ENCODE measurements around the gene TMEM92. TPM values are rescaled to one million over a fixed set of nuclear protein-coding genes. Genes with fewer than 3 reads are reported as not detected.

TMEM92 gene
- total RNA-seq, 2 donors from 2014 or later, result 34.3 to 35.8 TPM

- no peaks in the 10 kb centered on the region for H3K4me1 ChIP-seq (ENCODE audit: control insufficient read depth, insufficient read depth, low read length)
- H3K4me3 ChIP-seq (ENCODE audit: low read length), result no peak overlapping the region
- WGBS, 2 experiments (ENCODE audit: insufficient coverage in 1 of 2, insufficient read length in 1 of 2), result 62 to 75% methylated on average over 1 to 2 of the region's 2 CpGs
- no peaks in the 10 kb centered on the region for H3K36me3 Mint-ChIP-seq (ENCODE audit: low read depth)
- no peaks in the 10 kb centered on the region for H3K27me3 ChIP-seq (ENCODE audit: control insufficient read depth, insufficient read depth, low read length, poor library complexity, severe bottlenecking)
- no peak overlapping the region for H3K27ac Mint-ChIP-seq
- H3K27ac ChIP-seq (ENCODE audit: low read depth, low read length), result no peak overlapping the region
- H3K9me3 ChIP-seq (ENCODE audit: control insufficient read depth, low read length), result peaks cover 33% of the 10 kb centered on the region
- H3K4me1 Mint-ChIP-seq, result no peaks in the 10 kb centered on the region
- H3K4me3 Mint-ChIP-seq, result no peak overlapping the region
- TF ChIP-seq CTCF (conservative IDR thresholded peaks at IDR 0.05), result no peak
- H3K9ac ChIP-seq (ENCODE audit: extremely low read depth, low read length, poor library complexity, severe bottlenecking), result no peak overlapping the region
- peaks cover 9% of the 10 kb centered on the region for H3K27me3 Mint-ChIP-seq (ENCODE audit: insufficient read depth)
- no peaks in the 10 kb centered on the region for H3K36me3 ChIP-seq (ENCODE audit: control insufficient read depth, insufficient read depth, low read length)
- DNase-seq, result no peak
- H3K9me3 Mint-ChIP-seq, result peaks cover 37% of the 10 kb centered on the region
Measured at GRCh38 chr17:50248255-50248654, 26.0 kb upstream of the TMEM92 start.

GRCh38 chr17:50252781-50253180 lies 21.5 kb upstream of the TMEM92 start:
- Histone ChIP-seq H3K9ac (ENCODE audit: extremely low read depth, low read length, poor library complexity, severe bottlenecking) (no peak overlapping the region), H3K4me3 (ENCODE audit: low read length) (no peak overlapping the region), H3K36me3 (ENCODE audit: control insufficient read depth, insufficient read depth, low read length) (no peaks in the 10 kb centered on the region), H3K9me3 (ENCODE audit: control insufficient read depth, low read length) (peaks cover 25% of the 10 kb centered on the region), H3K4me1 (ENCODE audit: control insufficient read depth, insufficient read depth, low read length) (no peaks in the 10 kb centered on the region), H3K27ac (ENCODE audit: low read depth, low read length) (no peak overlapping the region), H3K27me3 (ENCODE audit: control insufficient read depth, insufficient read depth, low read length, poor library complexity, severe bottlenecking) (no peaks in the 10 kb centered on the region)
- peak; percentile 6 for DNase-seq
- peaks cover 23% of the 10 kb centered on the region for H3K27me3 Mint-ChIP-seq (ENCODE audit: insufficient read depth)
- H3K4me3 Mint-ChIP-seq, result no peak overlapping the region
- H3K36me3 Mint-ChIP-seq (ENCODE audit: low read depth), result no peaks in the 10 kb centered on the region
- H3K27ac Mint-ChIP-seq, result no peak overlapping the region
- 96% methylated on average over 3 of the region's 3 CpGs for WGBS, 2 experiments (ENCODE audit: insufficient coverage in 1 of 2, insufficient read length in 1 of 2)
- TF ChIP-seq CTCF (conservative IDR thresholded peaks at IDR 0.05), result no peak
- peaks cover 26% of the 10 kb centered on the region for H3K9me3 Mint-ChIP-seq
- H3K4me1 Mint-ChIP-seq, result no peaks in the 10 kb centered on the region

GRCh38 chr17:50255766-50256635 lies 18.3 kb upstream of the TMEM92 start:
- peak; percentile 40 for DNase-seq
- Histone ChIP-seq H3K4me3 (ENCODE audit: low read length) (no peak overlapping the region), H3K4me1 (ENCODE audit: control insufficient read depth, insufficient read depth, low read length) (peaks cover 5% of the 10 kb centered on the region), H3K27ac (ENCODE audit: low read depth, low read length) (no peak overlapping the region), H3K27me3 (ENCODE audit: control insufficient read depth, insufficient read depth, low read length, poor library complexity, severe bottlenecking) (no peaks in the 10 kb centered on the region), H3K36me3 (ENCODE audit: control insufficient read depth, insufficient read depth, low read length) (no peaks in the 10 kb centered on the region), H3K9me3 (ENCODE audit: control insufficient read depth, low read length) (no peaks in the 10 kb centered on the region), H3K9ac (ENCODE audit: extremely low read depth, low read length, poor library complexity, severe bottlenecking) (no peak overlapping the region)
- Mint-ChIP-seq H3K27me3 (ENCODE audit: insufficient read depth) (peaks cover 20% of the 10 kb centered on the region), H3K9me3 (peaks cover 3% of the 10 kb centered on the region), H3K4me3 (no peak overlapping the region), H3K27ac (no peak overlapping the region), H3K36me3 (ENCODE audit: low read depth) (no peaks in the 10 kb centered on the region), H3K4me1 (no peaks in the 10 kb centered on the region)
- 89 to 92% methylated on average over 8 to 12 of the region's 12 CpGs for WGBS, 2 experiments (ENCODE audit: insufficient coverage in 1 of 2, insufficient read length in 1 of 2)
- TF ChIP-seq CTCF (conservative IDR thresholded peaks at IDR 0.05), result no peak
